ENCODE measurements around the gene SORL1.
A peak's percentile ranks its signal among the peaks of the same experiment; 100 is the strongest.

The SORL1 gene

DNA sequence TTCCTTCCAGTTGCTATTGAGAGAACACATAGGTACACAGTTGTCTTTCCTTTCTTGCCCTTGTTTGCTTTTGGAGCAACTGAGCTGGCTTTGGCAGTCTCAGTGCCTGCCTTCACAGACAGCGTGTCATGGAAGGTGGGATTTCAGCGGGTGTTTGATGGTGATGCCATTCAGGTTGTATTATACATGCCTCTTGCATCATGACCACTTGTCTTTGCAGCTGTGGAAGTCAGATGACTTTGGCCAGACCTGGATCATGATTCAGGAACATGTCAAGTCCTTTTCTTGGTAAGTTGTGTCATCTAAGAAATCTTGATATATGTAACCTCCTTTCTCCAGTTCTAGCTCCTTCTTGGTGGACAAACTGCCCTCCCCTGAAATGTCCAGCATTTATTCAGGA is 37.7 kb downstream of the SORL1 start:
- in situ Hi-C loops (cut with MboI; ENCODE audit: low sequenced_read_pairs, unreplicated experiment): no loop called here
- no peak for DNase-seq (ENCODE audit: low spot score)
- TF ChIP-seq, protein P1, sequence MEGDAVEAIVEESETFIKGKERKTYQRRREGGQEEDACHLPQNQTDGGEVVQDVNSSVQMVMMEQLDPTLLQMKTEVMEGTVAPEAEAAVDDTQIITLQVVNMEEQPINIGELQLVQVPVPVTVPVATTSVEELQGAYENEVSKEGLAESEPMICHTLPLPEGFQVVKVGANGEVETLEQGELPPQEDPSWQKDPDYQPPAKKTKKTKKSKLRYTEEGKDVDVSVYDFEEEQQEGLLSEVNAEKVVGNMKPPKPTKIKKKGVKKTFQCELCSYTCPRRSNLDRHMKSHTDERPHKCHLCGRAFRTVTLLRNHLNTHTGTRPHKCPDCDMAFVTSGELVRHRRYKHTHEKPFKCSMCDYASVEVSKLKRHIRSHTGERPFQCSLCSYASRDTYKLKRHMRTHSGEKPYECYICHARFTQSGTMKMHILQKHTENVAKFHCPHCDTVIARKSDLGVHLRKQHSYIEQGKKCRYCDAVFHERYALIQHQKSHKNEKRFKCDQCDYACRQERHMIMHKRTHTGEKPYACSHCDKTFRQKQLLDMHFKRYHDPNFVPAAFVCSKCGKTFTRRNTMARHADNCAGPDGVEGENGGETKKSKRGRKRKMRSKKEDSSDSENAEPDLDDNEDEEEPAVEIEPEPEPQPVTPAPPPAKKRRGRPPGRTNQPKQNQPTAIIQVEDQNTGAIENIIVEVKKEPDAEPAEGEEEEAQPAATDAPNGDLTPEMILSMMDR (IDR thresholded peaks at IDR 0.05; ENCODE audit: borderline replicate concordance, control extremely low read depth, extremely low read depth, insufficient read depth, missing control alignments): no peak

GRCh38 chr11:121494355-121495099 is 42.4 kb downstream of the SORL1 start:
- peak; percentile 37 for DNase-seq (ENCODE audit: low spot score)
- TF ChIP-seq, protein P1 (IDR thresholded peaks at IDR 0.05; ENCODE audit: borderline replicate concordance, control extremely low read depth, extremely low read depth, insufficient read depth, missing control alignments): no peak
- in situ Hi-C loops (cut with MboI; ENCODE audit: low sequenced_read_pairs, unreplicated experiment): no loop called here

DNA sequence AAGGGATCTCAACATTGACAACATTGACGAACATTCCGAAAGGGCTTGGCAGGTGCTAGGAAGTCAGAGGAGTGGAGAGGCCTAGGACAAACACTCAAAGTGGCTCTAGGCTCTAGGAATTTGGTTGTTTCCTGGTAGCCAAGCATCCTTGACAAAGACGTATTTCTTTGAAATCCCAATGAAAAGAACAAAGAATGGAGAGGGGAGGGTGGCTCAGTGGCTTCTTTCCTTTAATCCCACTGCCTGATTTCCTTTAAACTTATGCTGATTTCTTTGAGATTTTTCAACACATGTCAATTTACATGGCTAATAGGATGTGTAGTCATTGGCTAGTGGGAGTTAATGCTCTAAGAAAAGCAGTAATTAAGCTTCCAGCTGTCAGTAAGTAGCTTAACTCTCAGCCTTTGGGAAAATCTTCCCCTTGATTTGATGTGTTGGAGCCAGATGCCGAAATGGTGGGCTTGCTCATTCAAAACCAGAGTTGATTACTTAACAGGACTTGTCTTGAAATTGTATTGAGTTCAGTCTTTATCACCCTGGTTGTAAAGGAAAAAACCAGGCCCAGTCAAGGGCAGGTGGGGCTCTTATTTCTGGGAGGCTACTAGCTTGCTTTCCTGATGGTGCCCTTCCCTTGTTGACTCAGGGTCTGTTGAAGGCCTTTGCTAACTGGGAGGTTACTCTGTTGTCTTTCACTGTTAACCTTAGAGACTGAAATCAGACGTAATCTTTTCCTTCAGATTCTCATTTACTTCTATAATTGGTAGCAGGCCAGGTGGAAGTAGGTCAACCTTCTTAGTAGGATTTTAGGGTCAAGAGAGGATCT is 45.3 kb downstream of the SORL1 start:
- in situ Hi-C loops (cut with MboI; ENCODE audit: low sequenced_read_pairs, unreplicated experiment): no loop called here
- TF ChIP-seq, protein P1 (IDR thresholded peaks at IDR 0.05; ENCODE audit: borderline replicate concordance, control extremely low read depth, extremely low read depth, insufficient read depth, missing control alignments): no peak
- no peak for DNase-seq (ENCODE audit: low spot score)

GRCh38 chr11:121499405-121499804 is 47.3 kb downstream of the SORL1 start:
- in situ Hi-C loops (cut with MboI; ENCODE audit: low sequenced_read_pairs, unreplicated experiment): no loop called here

GRCh38 chr11:121500275-121500674 is 48.2 kb downstream of the SORL1 start:
- in situ Hi-C loops (cut with MboI; ENCODE audit: low sequenced_read_pairs, unreplicated experiment): no loop called here
- TF ChIP-seq, protein P1 (IDR thresholded peaks at IDR 0.05; ENCODE audit: borderline replicate concordance, control extremely low read depth, extremely low read depth, insufficient read depth, missing control alignments): no peak
- DNase-seq (ENCODE audit: low spot score): no peak

More at GRCh38 chr11:121499405-121499804, 47.3 kb downstream of the SORL1 start:
- TF ChIP-seq, protein P1 (IDR thresholded peaks at IDR 0.05; ENCODE audit: borderline replicate concordance, control extremely low read depth, extremely low read depth, insufficient read depth, missing control alignments): no peak
- no peak for DNase-seq (ENCODE audit: low spot score)

GRCh38 chr11:121500717-121501116 is 48.6 kb downstream of the SORL1 start:
- no peak for DNase-seq (ENCODE audit: low spot score)
- in situ Hi-C loops (cut with MboI; ENCODE audit: low sequenced_read_pairs, unreplicated experiment): no loop called here
- TF ChIP-seq, protein P1 (IDR thresholded peaks at IDR 0.05; ENCODE audit: borderline replicate concordance, control extremely low read depth, extremely low read depth, insufficient read depth, missing control alignments): no peak
